Amniotic stem cell (primary cell): ENCODE data around the gene UGT1A1.

Experiments
- DNase-seq: peaks from one replicate; lab custom pipeline; 2025; lab: John Stamatoyannopoulos, UW

Gene UGT1A1

DNA sequence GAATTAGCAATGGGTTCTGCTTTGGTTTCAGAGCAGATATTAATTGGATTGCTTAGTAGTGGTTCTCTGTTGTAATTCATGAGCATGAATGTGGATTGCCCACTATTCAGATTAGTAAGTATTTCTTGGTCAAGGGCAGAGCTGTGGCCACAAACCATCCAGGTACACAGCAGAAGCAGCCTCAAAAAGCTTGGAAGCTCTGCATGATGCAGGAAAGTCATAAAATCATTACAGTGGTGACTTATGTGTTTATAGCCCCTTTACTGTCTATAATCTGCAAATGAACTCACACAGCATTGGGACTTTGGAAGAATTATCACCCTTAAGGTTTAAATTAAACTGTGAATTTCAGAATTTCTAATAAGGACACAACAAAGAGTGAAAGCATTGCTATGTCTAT lies 1.9 kb upstream of the UGT1A1 start:
- no peak for DNase-seq

GRCh38 chr2:233758849-233759248 lies 1.2 kb upstream of the UGT1A1 start:
- no peak for DNase-seq

DNA sequence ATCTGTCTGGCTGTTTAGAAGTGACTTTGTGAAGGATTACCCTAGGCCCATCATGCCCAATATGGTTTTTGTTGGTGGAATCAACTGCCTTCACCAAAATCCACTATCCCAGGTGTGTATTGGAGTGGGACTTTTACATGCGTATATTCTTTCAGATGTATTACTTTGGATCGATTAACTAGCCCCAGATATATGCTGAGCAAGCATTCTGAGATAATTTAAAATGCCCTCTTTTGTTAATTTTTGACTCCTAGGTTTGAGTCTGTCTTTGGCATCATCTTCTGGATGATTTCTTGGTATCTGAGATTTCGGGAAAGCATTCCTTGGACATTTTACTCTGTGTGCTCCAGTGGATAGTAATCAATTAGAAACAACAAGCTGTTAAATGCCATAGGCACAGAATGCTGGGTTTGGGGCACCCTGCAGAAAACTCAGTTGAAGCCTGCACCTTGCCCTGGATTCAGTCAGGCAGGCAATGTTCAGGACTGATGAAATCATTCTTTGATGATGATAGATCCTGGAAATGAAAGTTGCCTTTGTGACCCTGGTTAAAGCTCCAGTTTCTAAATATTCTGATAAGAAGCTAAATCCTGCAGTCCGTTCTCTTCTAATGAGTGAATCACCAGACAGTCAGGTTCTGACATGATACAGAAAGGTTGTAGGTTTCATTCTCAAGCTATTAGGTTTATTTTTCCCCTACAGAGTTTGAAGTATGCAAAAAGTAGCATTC lies 1.1 kb downstream of the UGT1A1 start:
- DNase-seq, result no peak

- no peak for DNase-seq
Measured at GRCh38 chr2:233764264-233764663, 4.2 kb downstream of the UGT1A1 start.

DNA sequence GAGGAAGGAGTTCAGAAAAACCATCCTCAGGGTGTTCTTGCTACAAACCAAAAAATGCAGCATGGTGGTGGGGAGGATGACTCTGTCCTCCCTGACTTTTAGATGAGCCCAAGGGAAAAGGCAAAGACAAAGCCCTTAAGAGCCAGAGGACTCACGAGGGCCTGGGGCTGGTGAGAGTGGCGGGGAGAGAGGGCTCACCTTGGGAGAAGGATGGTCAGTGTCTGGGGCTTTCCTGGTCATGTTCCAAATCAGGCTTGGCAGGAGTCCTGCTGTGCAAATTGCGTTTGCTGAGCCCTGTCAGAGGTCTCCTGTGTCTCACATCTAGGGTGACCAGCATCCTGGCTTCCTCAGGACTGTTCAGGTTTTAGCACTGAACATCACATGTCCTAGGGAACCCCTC lies 4.7 kb downstream of the UGT1A1 start:
- DNase-seq, result no peak

GRCh38 chr2:233766416-233766815 lies 6.3 kb downstream of the UGT1A1 start:
- DNase-seq, result no peak

GRCh38 chr2:233768076-233768475 lies 8.0 kb downstream of the UGT1A1 start:
- DNase-seq, result no peak

GRCh38 chr2:233769260-233769659 lies 9.2 kb downstream of the UGT1A1 start:
- DNase-seq, result no peak

DNA sequence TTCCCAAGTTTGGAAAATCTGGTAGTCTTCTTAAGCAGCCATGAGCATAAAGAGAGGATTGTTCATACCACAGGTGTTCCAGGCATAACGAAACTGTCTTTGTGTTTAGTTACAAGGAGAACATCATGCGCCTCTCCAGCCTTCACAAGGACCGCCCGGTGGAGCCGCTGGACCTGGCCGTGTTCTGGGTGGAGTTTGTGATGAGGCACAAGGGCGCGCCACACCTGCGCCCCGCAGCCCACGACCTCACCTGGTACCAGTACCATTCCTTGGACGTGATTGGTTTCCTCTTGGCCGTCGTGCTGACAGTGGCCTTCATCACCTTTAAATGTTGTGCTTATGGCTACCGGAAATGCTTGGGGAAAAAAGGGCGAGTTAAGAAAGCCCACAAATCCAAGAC lies 12.1 kb downstream of the UGT1A1 start:
- DNase-seq, result no peak

GRCh38 chr2:233772583-233772982 lies 12.5 kb downstream of the UGT1A1 start:
- no peak for DNase-seq

GRCh38 chr2:233773854-233774253 lies 13.8 kb downstream of the UGT1A1 start:
- no peak for DNase-seq

DNA sequence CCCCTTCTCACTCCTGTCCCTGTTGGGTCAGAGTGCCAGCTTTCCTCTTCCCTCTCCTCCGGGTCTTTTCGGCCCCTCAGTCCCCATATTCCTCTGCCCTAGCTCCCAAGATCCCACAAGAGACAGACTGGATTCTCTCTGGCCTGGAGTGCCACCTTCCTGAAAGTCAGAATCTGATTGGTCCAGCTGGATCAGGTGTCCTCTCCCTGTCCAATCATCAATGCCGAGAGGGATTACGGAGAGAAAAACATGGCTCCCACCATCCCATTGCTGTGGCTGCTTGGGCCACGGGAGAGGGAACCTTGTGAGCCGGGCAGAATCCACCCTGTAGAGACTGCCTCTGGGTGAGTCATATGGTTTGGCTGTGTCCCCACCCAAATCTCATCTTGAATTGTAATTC lies 15.3 kb downstream of the UGT1A1 start:
- no peak for DNase-seq

GRCh38 chr2:233778030-233778429 lies 18.0 kb downstream of the UGT1A1 start, which contains the start of gene MROH2A:
Gene MROH2A, plus strand, starts transcription at chr2:233778330. Its CDS starts 1,029 bp downstream, at chr2:233779359.
- no peak for DNase-seq

- no peak for DNase-seq
Measured at GRCh38 chr2:233779722-233780121, 19.7 kb downstream of the UGT1A1 start.

DNA sequence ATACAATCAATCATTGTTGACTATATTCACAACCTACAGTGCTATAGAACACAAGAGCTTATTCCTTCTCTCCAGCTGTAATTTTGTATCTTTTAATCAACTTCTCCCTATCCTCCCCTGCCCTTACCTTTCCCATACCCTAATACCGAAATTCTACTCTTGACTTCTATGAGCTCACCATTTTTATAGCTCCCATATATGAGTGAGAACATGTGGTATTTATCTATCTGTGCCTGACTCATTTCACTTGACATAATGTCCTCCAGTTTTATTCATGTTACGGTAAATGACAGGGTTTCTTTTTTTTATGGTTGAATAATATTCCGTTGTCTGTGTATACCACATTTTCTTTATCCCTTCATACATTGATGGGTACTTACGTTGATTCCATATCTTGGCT lies 20.7 kb downstream of the UGT1A1 start:
- no peak for DNase-seq

DNA sequence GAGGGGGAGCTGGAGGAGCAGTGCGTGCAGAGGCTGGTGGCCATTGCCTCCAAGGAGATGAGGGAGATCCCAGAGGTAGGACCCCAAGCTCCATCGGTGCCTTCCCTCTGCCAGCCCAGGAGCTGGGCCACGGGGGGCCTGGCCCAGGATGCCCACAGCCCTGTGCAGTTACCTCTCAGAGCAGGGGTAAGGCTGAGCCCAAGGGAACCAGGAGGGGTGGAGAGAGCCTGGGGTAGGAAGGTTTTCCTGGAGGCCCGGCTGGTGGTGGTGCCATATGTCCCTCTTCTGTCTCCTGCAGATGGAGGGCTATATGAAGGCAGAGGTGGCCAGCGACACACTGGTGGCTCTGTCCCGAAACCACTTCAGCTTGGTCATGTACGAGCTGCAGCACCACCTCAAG lies 29.5 kb downstream of the UGT1A1 start:
- DNase-seq, result no peak

DNA sequence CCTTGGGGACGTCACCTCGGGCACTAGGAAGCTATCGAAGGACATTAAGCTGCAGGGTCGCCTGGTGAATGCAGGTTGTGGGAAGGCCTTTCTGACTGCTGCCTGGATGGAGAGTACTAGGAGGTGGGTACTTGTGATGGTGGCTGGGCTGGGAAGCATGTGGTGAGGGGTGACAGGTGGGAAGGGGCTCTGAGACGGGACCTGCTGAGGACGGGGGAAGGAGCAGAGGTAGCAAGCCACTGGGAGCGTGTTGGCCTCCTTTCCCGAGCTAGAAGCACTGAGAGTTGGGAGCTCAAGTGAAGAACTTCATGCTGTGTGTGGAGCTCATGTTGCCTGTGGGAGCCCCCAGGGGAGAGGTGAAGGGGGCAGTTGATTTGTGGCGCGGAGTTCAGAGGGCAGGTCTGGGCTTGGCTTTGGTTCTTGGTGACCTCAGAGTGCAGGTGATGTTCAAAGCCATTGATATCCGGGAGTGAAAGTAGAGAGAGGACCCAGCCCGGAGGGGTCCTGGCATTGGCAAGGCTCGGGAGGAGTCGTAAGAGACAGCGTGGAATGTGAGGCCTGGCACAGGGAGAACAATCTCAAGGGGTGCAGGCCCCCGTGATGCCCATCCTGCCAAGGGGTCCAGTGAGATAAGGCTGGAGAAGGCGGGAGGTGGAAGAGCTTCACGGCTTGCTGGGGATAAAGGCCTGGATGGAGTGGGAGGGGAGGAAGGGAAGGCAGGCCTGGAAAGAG lies 31.2 kb downstream of the UGT1A1 start:
- no peak for DNase-seq

DNA sequence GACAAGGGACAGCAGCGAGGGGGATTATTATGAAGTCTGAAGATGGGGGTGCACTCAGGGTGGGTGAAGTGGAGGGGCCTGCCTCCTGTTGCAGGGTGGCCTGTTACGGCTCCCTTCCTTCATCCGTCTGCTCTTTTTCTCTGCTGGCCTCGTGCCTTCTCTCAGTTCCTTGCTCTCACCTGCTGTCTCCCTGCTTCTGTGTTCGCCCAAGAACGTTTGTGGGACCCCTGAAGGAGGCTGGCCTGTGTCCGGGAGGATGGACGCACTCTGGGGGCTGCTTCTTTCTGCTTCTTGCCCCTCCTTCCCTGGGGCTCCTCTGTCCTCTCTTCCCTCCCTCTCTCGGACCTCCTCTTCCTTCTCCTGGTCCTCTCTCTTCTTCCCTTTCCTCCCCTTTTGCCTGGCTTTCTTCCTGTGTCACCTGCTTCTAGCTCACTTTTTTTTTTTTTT lies 31.8 kb downstream of the UGT1A1 start:
- no peak for DNase-seq

GRCh38 chr2:233792720-233793119 lies 32.6 kb downstream of the UGT1A1 start:
- DNase-seq, result no peak

GRCh38 chr2:233793465-233794127 lies 33.5 kb downstream of the UGT1A1 start:
- no peak for DNase-seq

GRCh38 chr2:233794128-233794658 lies 34.1 kb downstream of the UGT1A1 start:
- DNase-seq, result no peak

DNA sequence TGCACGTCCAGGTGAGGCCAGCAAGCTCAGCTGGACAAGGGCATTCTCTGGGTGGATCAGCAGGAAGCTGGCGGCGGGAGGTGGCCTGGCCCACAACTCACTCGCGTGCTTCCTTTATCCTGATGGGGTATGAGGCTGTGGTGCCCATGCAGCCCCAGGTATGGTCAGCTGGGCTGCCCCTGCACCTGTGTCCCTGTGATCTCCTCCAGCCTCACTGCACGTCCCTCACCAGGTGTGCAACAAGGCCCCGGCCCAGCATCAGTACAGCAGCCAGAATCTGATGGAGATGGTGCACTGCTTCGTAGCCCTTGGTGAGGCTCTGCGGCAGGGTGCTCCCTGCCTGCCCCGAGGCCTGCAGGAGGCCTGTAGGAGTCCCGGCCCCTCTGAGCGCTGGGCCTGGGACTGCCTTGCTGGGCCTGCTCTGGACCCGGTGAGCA lies 35.7 kb downstream of the UGT1A1 start:
- no peak for DNase-seq

DNA sequence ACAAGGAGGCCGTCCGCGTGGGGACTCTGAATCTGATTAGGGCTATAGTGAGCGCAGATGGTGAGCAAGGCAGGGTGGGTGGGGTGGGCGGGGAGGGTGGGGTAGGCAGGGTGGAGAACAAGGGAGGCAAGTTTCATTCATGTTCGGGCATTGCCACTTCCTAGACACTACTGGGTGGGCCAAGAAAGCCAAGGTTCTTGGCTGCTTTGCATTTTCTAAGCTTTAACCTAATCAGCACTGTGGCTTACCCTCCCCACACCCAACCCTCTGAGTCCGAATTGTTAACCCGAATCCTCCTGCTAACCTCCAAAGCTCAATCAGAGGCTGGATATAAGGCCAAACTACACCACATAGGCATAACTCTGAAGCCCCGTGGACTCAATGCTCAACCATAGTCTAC lies 36.2 kb downstream of the UGT1A1 start:
- DNase-seq, result no peak
